Astrocyte of the cerebellum (primary cell): Measurements from ENCODE around the gene EPHB2.

Experiments used
- DNase-seq: peaks from one replicate; pipeline ENCODE4 v3.0.0-alpha.2; 2011; ENCODE audit warnings: low read depth
- H3K4me3 ChIP-seq: 2 replicates; pipeline ENCODE4 v1.5.1; 2011; ENCODE audit warnings: mild to moderate bottlenecking, low read depth, low read length, moderate library complexity
- CTCF ChIP-seq: IDR thresholded peaks from 2 replicates; pipeline ENCODE4 v1.5.1; 2012; ENCODE audit warnings: low read length, low read depth, moderate library complexity, mild to moderate bottlenecking; ENCODE audit errors: missing control alignments
- in situ Hi-C: cut with HindIII; loops from 2 replicates; pipeline ENCODE4 v1.10.0; 2017; ENCODE audit warnings: low sequenced_read_pairs

Gene EPHB2

DNA sequence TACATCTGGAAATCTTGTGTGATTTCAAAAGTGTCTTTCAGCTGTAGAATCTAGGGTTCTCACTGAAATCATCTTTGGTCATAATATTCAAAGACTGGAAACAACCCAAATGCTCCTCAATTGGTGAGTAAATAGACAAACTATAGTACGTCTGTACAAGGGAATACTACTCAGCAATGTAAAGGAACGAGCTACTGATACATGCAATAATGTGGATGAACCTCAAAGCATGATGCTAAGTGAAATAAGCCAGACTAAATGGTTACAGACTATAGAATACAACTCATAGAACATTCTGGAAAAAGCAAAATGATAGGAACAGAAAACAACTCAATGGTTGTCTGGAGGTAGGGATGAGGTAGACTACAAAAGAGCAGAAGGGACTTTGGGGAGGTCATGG is 259.5 kb downstream of the EPHB2 start:
- DNase-seq = no peak
- no peak for TF ChIP-seq CTCF
- no peak overlapping the region for H3K4me3 ChIP-seq
- in situ Hi-C loops = no loop called here
